GM18517 (cell line): ENCODE measurements around the gene LILRB1.
"Not testable (repeated sequence)": the region's sequence is repeated elsewhere in the genome, so short reads cannot be mapped to it uniquely, and the experiment has no call there.

ENCODE experiments used
- ATAC-seq: cut with Tn5 transposase; IDR thresholded peaks from one replicate; pipeline ENCODE4 v1.9.1; 2021; ENCODE audit warnings: mild to moderate bottlenecking, moderate library complexity; ENCODE audit not compliant: unreplicated experiment

LILRB1 gene

GRCh38 chr19:54661846-54662481, 31.7 kb downstream of the LILRB1 start:
- no peak for ATAC-seq

- ATAC-seq = no peak
These were observed 32.4 kb downstream of the LILRB1 start, which contains the start of gene LILRB4 for GRCh38 chr19:54662730-54663129. Gene LILRB4, plus strand, starts transcription at chr19:54662985. Its CDS starts 49 bp downstream, at chr19:54663034.

- no peak for ATAC-seq
These were observed 35.2 kb downstream of the LILRB1 start for GRCh38 chr19:54665530-54665929.

GRCh38 chr19:54667217-54667616, 36.9 kb downstream of the LILRB1 start:
- no peak for ATAC-seq

GRCh38 chr19:54668353-54668752, 38.1 kb downstream of the LILRB1 start:
- ATAC-seq = no peak

- ATAC-seq = no peak
These were observed 40.5 kb downstream of the LILRB1 start for GRCh38 chr19:54670576-54671357.

- no peak for ATAC-seq
These were observed 42.9 kb downstream of the LILRB1 start for GRCh38 chr19:54673222-54673621.

GRCh38 chr19:54674021-54674617, 43.8 kb downstream of the LILRB1 start:
- no peak for ATAC-seq

- ATAC-seq = not testable (repeated sequence)
These were observed 46.0 kb downstream of the LILRB1 start for GRCh38 chr19:54676210-54676834.

GRCh38 chr19:54677217-54677616, 46.9 kb downstream of the LILRB1 start:
- ATAC-seq = no peak

- ATAC-seq = not testable (repeated sequence)
These were observed 51.3 kb downstream of the LILRB1 start for GRCh38 chr19:54681596-54681995.

GRCh38 chr19:54682306-54682856, 52.1 kb downstream of the LILRB1 start:
- no peak for ATAC-seq

- no peak for ATAC-seq
These were observed 54.2 kb downstream of the LILRB1 start for GRCh38 chr19:54684527-54684926.
